Endothelial cell of umbilical vein (primary cell): ENCODE measurements around the gene NFE2L1. TPM values are rescaled to one million over a fixed set of nuclear protein-coding genes. Genes with fewer than 3 reads are reported as not detected.
A peak's percentile ranks its signal among the peaks of the same experiment; 100 is the strongest.

Experiments
- BruUV-seq: library from RNA; stranded (reverse); fragments of 400-500 nt; replicated peaks from 2 replicates; lab custom pipeline; 2021; lab: Mats Ljungman, UMichigan
- CTCF ChIA-PET: fragments of 300-600, 350-600 bp; sonication (Branson Sonifier 250); formaldehyde crosslinking; loops from one replicate; lab custom pipeline; 2021; ENCODE audit warnings: antibody characterized with exemption, inconsistent platforms; lab: Charles Lee
- POLR2A ChIA-PET: fragments of 300-600, 350-600 bp; sonication (Branson Sonifier 250); formaldehyde crosslinking; loops from one replicate; lab custom pipeline; 2021; ENCODE audit warnings: antibody characterized with exemption, inconsistent platforms; lab: Charles Lee
- DNase-seq: peaks from one replicate; pipeline ENCODE4 v3.0.0-alpha.2; 2011; ENCODE audit warnings: low read depth, low spot score
- FAIRE-seq: peaks from 2 replicates; lab custom pipeline; 2011; peaks lifted over from hg19 to GRCh38; lab: Jason Lieb, UNC
- H2AFZ ChIP-seq: 2 replicates; pipeline ENCODE4 v1.6.0; 2012; ENCODE audit warnings: low read depth, low read length, control low read depth, inconsistent platforms
- H3K27ac ChIP-seq: 2 replicates; pipeline ENCODE4 v1.5.1; 2011; ENCODE audit warnings: low read depth, mild to moderate bottlenecking, control low read depth, low read length, moderate library complexity; ENCODE audit not compliant: insufficient read depth
- H3K27me3 ChIP-seq, 2 experiments: 2 replicates each; pipeline versions ENCODE4 v1.6.0 to v1.6.1; 2011; ENCODE audit warnings: low read length in 2 of 2, mixed read lengths in 1 of 2; ENCODE audit not compliant: control insufficient read depth in 2 of 2, insufficient read depth in 2 of 2
- H3K36me3 ChIP-seq, 2 experiments: 2 replicates in 1 of 2; 3 replicates in 1 of 2; pipeline ENCODE4 v1.5.1; 2011; ENCODE audit warnings: low read length in 2 of 2, mild to moderate bottlenecking in 1 of 2, moderate library complexity in 1 of 2; ENCODE audit not compliant: control insufficient read depth in 2 of 2, insufficient read depth in 2 of 2; ENCODE audit errors: extremely low read depth in 1 of 2
- H3K4me1 ChIP-seq: 3 replicates; pipeline ENCODE4 v1.5.1; 2011; ENCODE audit warnings: mild to moderate bottlenecking, low read length; ENCODE audit not compliant: control insufficient read depth, insufficient read depth; ENCODE audit errors: extremely low read depth
- H3K4me2 ChIP-seq: 2 replicates; pipeline ENCODE4 v1.6.1; 2011; ENCODE audit warnings: low read length, control low read depth, mixed read lengths; ENCODE audit not compliant: insufficient read depth
- H3K4me3 ChIP-seq, 3 experiments: fragments of 200-600 bp in 1 of 3; sonication (generic), shearing (Covaris generic) in 1 of 3; replicated peaks in 1 of 3; 2 replicates each; pipeline ENCODE4 v1.5.1; 2011 to 2016; ENCODE audit warnings: control low read depth in 3 of 3, low read length in 3 of 3, mild to moderate bottlenecking in 2 of 3, inconsistent platforms in 1 of 3, low read depth in 1 of 3, moderate library complexity in 1 of 3; ENCODE audit not compliant: insufficient read depth in 1 of 3
- H3K79me2 ChIP-seq: 2 replicates; pipeline ENCODE4 v1.6.0; 2012; ENCODE audit warnings: low read length, inconsistent platforms; ENCODE audit not compliant: control insufficient read depth, insufficient read depth
- H3K9ac ChIP-seq: replicated peaks from 2 replicates; pipeline ENCODE3; 2011; ENCODE audit warnings: low read length, control low read depth; ENCODE audit not compliant: insufficient read depth; ENCODE audit errors: extremely low read depth
- H3K9me1 ChIP-seq: replicated peaks from 3 replicates; pipeline ENCODE4 v1.6.0; 2011; ENCODE audit warnings: mild to moderate bottlenecking, low read length; ENCODE audit not compliant: control insufficient read depth, insufficient read depth; ENCODE audit errors: extremely low read depth
- H3K9me3 ChIP-seq: replicated peaks from 2 replicates; pipeline ENCODE4 v1.5.1; 2012; ENCODE audit warnings: low read length, inconsistent platforms; ENCODE audit not compliant: control insufficient read depth, insufficient read depth
- H4K20me1 ChIP-seq: replicated peaks from 2 replicates; pipeline ENCODE3; 2011; ENCODE audit warnings: mild to moderate bottlenecking, low read length; ENCODE audit not compliant: control insufficient read depth, insufficient read depth; ENCODE audit errors: extremely low read depth
- CTCF ChIP-seq, 2 donors: IDR thresholded peaks; 1 replicate in 1 of 2; 2 replicates in 1 of 2; pipeline ENCODE4 v1.5.1; 2011; ENCODE audit warnings: low read length in 2 of 2, mild to moderate bottlenecking in 2 of 2, moderate library complexity in 2 of 2, control low read depth in 1 of 2, inconsistent platforms in 1 of 2, low read depth in 1 of 2; ENCODE audit not compliant: insufficient read depth in 1 of 2; ENCODE audit errors: extremely low read depth in 1 of 2
- EZH2 ChIP-seq: IDR thresholded peaks from 2 replicates; pipeline ENCODE4 v1.6.1; 2012; ENCODE audit warnings: borderline replicate concordance, low read depth, mild to moderate bottlenecking, moderate library complexity, low read length, inconsistent platforms; ENCODE audit not compliant: severe bottlenecking
- FOS ChIP-seq: IDR thresholded peaks from 2 replicates; pipeline ENCODE4 v1.6.1; 2011; ENCODE audit warnings: mild to moderate bottlenecking, low read length, moderate library complexity, borderline replicate concordance; ENCODE audit not compliant: insufficient read depth
- JUN ChIP-seq: IDR thresholded peaks from 2 replicates; pipeline ENCODE4 v1.6.1; 2011; ENCODE audit warnings: borderline replicate concordance, low read depth; ENCODE audit not compliant: insufficient read length, insufficient read depth
- MAX ChIP-seq: IDR thresholded peaks from 2 replicates; pipeline ENCODE4 v1.6.1; 2011; ENCODE audit not compliant: insufficient read depth, insufficient read length
- MYC ChIP-seq: IDR thresholded peaks from one replicate; pipeline ENCODE4 v1.6.1; 2011; ENCODE audit warnings: mild to moderate bottlenecking, low read depth, low read length
- POLR2A ChIP-seq: IDR thresholded peaks from 2 replicates; pipeline ENCODE4 v1.6.1; 2012; ENCODE audit warnings: low read depth, mild to moderate bottlenecking, control low read depth, low read length
- POLR2AphosphoS5 ChIP-seq: IDR thresholded peaks from 2 replicates; pipeline ENCODE4 v1.6.1; 2012; ENCODE audit warnings: low read depth, mild to moderate bottlenecking, control low read depth, low read length, moderate library complexity; ENCODE audit not compliant: insufficient read depth
- dilution Hi-C: fragments of 300-500 bp; cut with MboI; formaldehyde crosslinking; loops from one replicate; pipeline ENCODE4 v1.15.0; 2019; ENCODE audit warnings: low sequenced_read_pairs; ENCODE audit not compliant: extremely low pct_ligation_motif_present
- intact Hi-C: fragments of 100-400 bp; cut with micrococcal nuclease; formaldehyde crosslinking; loops from one replicate; pipeline ENCODE4 v1.10.0; 2022
- polyA plus RNA-seq, 4 experiments: library from polyadenylated mRNA; depleted of rRNA in 3 of 4; stranded (reverse) in 3 of 4; unstranded in 1 of 4; fragments of >200 nt; gene quantifications; 2 replicates each; pipeline versions ENCODE4 v1.2.1 to v1.2.3, GENCODE V29; 2011 to 2012; ENCODE audit warnings: missing spikeins in 1 of 4
- total RNA-seq: library from RNA; stranded (reverse); gene quantifications from 2 replicates; pipeline ENCODE4 v1.2.3, GENCODE V29; 2021

Gene NFE2L1
- total and polyA plus RNA-seq, 2 donors (not counting 3 experiments of a cell fraction or from before 2014, with no cell fraction given): 187 to 236 TPM

- H3K4me2 ChIP-seq: no peak overlapping the region
- no peaks in the 10 kb centered on the region for H3K27me3 ChIP-seq
- intact Hi-C loops (no loop called here), dilution Hi-C loops (no loop called here)
- H4K20me1 ChIP-seq: no peaks in the 10 kb centered on the region
- no peak overlapping the region for H2AFZ ChIP-seq
- H3K4me1 ChIP-seq: peaks cover 22% of the 10 kb centered on the region
- no peaks in the 10 kb centered on the region for H3K9me3 ChIP-seq
- peak; percentile 62 for FAIRE-seq
- H3K9me1 ChIP-seq: no peaks in the 10 kb centered on the region
- TF ChIP-seq CTCF (IDR thresholded peaks at IDR 0.05; ENCODE audit: extremely low read depth in 1 of 2, insufficient read depth in 1 of 2, low read depth in 1 of 2, low read length in 2 of 2) (no peak), MAX (no peak), FOS (peak; percentile 33)
- ChIA-PET CTCF (interaction anchor here (0.6 to 2.7 kb wide), 6 partner anchors 12 to 80 kb away, joined by 3 to 17 read pairs (median 8); no protein-coding TSS in a partner anchor), POLR2A (no interaction called here)
- peak; percentile 21 for DNase-seq
- H3K9ac ChIP-seq: no peak overlapping the region
- no peaks in the 10 kb centered on the region for H3K79me2 ChIP-seq
- BruUV-seq: no TSS peak
- no peaks in the 10 kb centered on the region for H3K36me3 ChIP-seq
- H3K27ac ChIP-seq: no peak overlapping the region
- H3K4me3 ChIP-seq: no peak overlapping the region
Observed at GRCh38 chr17:47999582-47999981, 48.6 kb upstream of the NFE2L1 start.

- Histone ChIP-seq H3K4me3 (no peak overlapping the region), H3K79me2 (no peaks in the 10 kb centered on the region), H2AFZ (no peak overlapping the region), H3K9me1 (no peaks in the 10 kb centered on the region), H3K36me3 (no peaks in the 10 kb centered on the region), H3K4me1 (peaks cover 30% of the 10 kb centered on the region), H3K27ac (no peak overlapping the region), H3K9me3 (no peaks in the 10 kb centered on the region), H3K27me3 (no peaks in the 10 kb centered on the region), H3K9ac (no peak overlapping the region), H4K20me1 (no peaks in the 10 kb centered on the region), H3K4me2 (no peak overlapping the region)
- DNase-seq (no peak), FAIRE-seq (no peak)
- ChIA-PET CTCF (interaction anchor here (1.2 to 2.7 kb wide), 2 partner anchors 16 to 22 kb away, joined by 3 to 11 read pairs; no protein-coding TSS in a partner anchor), POLR2A (interaction anchor here (0.6 to 0.7 kb wide), 2 partner anchors 15 to 46 kb away, joined by 3 to 4 read pairs; no protein-coding TSS in a partner anchor)
- TF ChIP-seq CTCF (IDR thresholded peaks at IDR 0.05; ENCODE audit: extremely low read depth in 1 of 2, insufficient read depth in 1 of 2, low read depth in 1 of 2, low read length in 2 of 2) (no peak), EZH2 (no peak), MYC (no peak), POLR2A (no peak), JUN (no peak), POLR2AphosphoS5 (no peak)
- intact Hi-C loops (no loop called here), dilution Hi-C loops (no loop called here)
- BruUV-seq: no TSS peak
Observed at GRCh38 chr17:48001197-48001596, 47.0 kb upstream of the NFE2L1 start.
